Loucy (cell line): Measurements from ENCODE around the gene TTLL9.

Experiments used
- EZH2phosphoT487 ChIP-seq: fragments of 200-600 bp; IDR thresholded peaks from 2 replicates; pipeline ENCODE4 v1.6.1; 2018; ENCODE audit warnings: antibody characterized with exemption, mild to moderate bottlenecking, moderate library complexity, borderline replicate concordance
- TF ChIP-seq, protein P1 (sequence below): fragments of 200-600 bp; sonication (generic); conservative IDR thresholded peaks from 2 replicates; pipeline ENCODE4 v1.5.1; 2014; ENCODE audit warnings: mild to moderate bottlenecking, antibody characterized with exemption, low read length

DNA sequence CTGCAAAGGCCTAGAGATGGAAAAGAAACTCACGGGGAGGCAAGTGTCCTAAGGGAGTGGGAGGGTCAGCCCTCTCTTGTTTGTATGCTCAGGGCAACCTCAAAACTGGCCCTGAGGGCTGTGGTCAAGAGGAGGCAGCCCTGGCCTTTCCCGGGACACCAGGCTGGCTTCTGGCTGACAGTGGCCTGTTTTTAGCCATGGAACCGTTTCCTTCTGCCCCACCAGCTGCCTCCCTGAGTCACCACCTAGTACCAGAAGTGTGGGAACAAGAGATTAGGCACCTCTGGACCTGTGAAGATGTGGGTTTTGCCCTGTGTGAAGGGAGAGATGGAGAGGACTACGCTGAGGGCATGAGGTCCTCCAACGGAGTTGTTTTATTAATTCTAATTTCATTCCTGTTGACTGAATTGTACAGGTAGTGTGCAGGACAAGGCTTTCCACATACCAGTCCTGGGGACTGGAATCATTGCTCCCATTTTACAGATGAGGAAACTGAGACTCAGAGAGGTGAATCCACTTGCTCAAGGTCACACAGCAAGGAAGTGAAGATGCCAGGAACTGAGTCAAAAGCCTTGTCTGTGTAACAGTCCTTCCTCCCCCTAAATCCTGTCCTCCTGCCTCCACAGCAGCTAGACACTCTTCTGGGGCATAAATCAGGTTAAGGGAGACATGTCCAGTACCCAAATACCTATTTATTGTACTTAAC lies 30.5 kb upstream of the TTLL9 start:
- TF ChIP-seq, protein P1, sequence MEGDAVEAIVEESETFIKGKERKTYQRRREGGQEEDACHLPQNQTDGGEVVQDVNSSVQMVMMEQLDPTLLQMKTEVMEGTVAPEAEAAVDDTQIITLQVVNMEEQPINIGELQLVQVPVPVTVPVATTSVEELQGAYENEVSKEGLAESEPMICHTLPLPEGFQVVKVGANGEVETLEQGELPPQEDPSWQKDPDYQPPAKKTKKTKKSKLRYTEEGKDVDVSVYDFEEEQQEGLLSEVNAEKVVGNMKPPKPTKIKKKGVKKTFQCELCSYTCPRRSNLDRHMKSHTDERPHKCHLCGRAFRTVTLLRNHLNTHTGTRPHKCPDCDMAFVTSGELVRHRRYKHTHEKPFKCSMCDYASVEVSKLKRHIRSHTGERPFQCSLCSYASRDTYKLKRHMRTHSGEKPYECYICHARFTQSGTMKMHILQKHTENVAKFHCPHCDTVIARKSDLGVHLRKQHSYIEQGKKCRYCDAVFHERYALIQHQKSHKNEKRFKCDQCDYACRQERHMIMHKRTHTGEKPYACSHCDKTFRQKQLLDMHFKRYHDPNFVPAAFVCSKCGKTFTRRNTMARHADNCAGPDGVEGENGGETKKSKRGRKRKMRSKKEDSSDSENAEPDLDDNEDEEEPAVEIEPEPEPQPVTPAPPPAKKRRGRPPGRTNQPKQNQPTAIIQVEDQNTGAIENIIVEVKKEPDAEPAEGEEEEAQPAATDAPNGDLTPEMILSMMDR, result no peak
- no peak for TF ChIP-seq EZH2phosphoT487
